HG03025 (cell line): ENCODE results near the gene TIMM44.

Experiments
- ATAC-seq: cut with Tn5 transposase; IDR thresholded peaks from one replicate; pipeline ENCODE4 v1.9.1; 2021; ENCODE audit warnings: mild to moderate bottlenecking, moderate library complexity; ENCODE audit not compliant: unreplicated experiment, low FRiP score

TIMM44 gene

GRCh38 chr19:7883105-7883504 is 60.4 kb downstream of the TIMM44 start:
- no peak for ATAC-seq

- ATAC-seq: no peak
Observed at GRCh38 chr19:7881910-7882309, 61.6 kb downstream of the TIMM44 start.

- ATAC-seq: no peak
Observed at GRCh38 chr19:7879836-7880235, 63.6 kb downstream of the TIMM44 start.

- ATAC-seq: no peak
Observed at GRCh38 chr19:7879111-7879807, 64.2 kb downstream of the TIMM44 start.

GRCh38 chr19:7877249-7877836 is 66.1 kb downstream of the TIMM44 start:
- ATAC-seq: no peak
